ENCODE measurements around the gene C4BPB. TPM values are rescaled to one million over a fixed set of nuclear protein-coding genes. Genes with fewer than 3 reads are reported as not detected.

C4BPB gene
- total and polyA plus RNA-seq, 2 donors (not counting 1 experiment from before 2014, with no cell fraction given): not detected

DNA sequence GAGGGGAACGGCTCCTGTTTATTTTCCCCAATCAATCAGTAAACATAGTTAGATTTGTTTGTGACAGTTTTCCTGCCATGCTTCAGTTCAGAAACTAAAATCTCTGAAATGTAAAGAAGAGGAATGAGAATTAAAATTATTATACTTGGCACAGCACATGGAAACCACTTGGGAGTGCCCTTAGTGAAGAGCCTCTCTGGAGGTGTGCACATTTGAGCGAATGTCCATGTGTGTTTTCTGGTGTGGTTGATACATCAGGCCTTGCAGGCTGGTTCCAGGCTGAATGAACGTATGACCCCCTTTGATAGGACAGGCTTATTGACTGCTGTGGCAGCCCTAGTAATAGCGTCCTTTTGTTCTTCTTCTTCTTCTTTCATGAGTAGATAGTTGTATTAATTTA lies 42.5 kb downstream of the C4BPB start:
- TF ChIP-seq CTCF (conservative IDR thresholded peaks at IDR 0.05 in 1 of 2, IDR thresholded peaks at IDR 0.05 in 1 of 2; ENCODE audit: low read depth in 1 of 2, low read length in 2 of 2): no peak
- no peak for TF ChIP-seq EZH2 (IDR thresholded peaks at IDR 0.05; ENCODE audit: low read length, missing control alignments)
- DNase-seq (ENCODE audit: low read depth in 2 of 2): no peak
- no peak overlapping the region for H3K9ac ChIP-seq (ENCODE audit: insufficient read depth, low read length)
- H3K27ac ChIP-seq (ENCODE audit: insufficient read depth, low read length): no peak overlapping the region
- H3K4me1 ChIP-seq (ENCODE audit: control insufficient read depth, extremely low read depth, insufficient read depth, low read length): no peaks in the 10 kb centered on the region
- H3K4me3 ChIP-seq (replicated peaks in 1 of 4; ENCODE audit: control extremely low read depth in 1 of 4, insufficient read depth in 1 of 4, low read depth in 3 of 4, low read length in 4 of 4): no peak overlapping the region
- no peak overlapping the region for H2AFZ ChIP-seq (ENCODE audit: low read length)
- no peaks in the 10 kb centered on the region for H3K36me3 ChIP-seq (ENCODE audit: control insufficient read depth, insufficient read depth, low read length)
- no peak overlapping the region for H3K4me2 ChIP-seq (ENCODE audit: extremely low read depth, insufficient read depth, low read length)
- H3K9me3 ChIP-seq (ENCODE audit: control insufficient read depth, insufficient read depth, low read depth, low read length): no peaks in the 10 kb centered on the region
- no peaks in the 10 kb centered on the region for H3K27me3 ChIP-seq (ENCODE audit: control insufficient read depth, insufficient read depth, low read length)
- no peaks in the 10 kb centered on the region for H4K20me1 ChIP-seq (ENCODE audit: control insufficient read depth, extremely low read depth, insufficient read depth, low read length)
- H3K79me2 ChIP-seq (ENCODE audit: control insufficient read depth, insufficient read depth, low read length): no peaks in the 10 kb centered on the region

- no peaks in the 10 kb centered on the region for H3K27me3 ChIP-seq (ENCODE audit: control insufficient read depth, insufficient read depth, low read length)
- no peak for TF ChIP-seq EZH2 (IDR thresholded peaks at IDR 0.05; ENCODE audit: low read length, missing control alignments)
- no peak for TF ChIP-seq CTCF (conservative IDR thresholded peaks at IDR 0.05 in 1 of 2, IDR thresholded peaks at IDR 0.05 in 1 of 2; ENCODE audit: low read depth in 1 of 2, low read length in 2 of 2)
- H3K79me2 ChIP-seq (ENCODE audit: control insufficient read depth, insufficient read depth, low read length): no peaks in the 10 kb centered on the region
- H3K4me1 ChIP-seq (ENCODE audit: control insufficient read depth, extremely low read depth, insufficient read depth, low read length): no peaks in the 10 kb centered on the region
- DNase-seq (ENCODE audit: low read depth in 2 of 2): no peak
- no peaks in the 10 kb centered on the region for H3K9me3 ChIP-seq (ENCODE audit: control insufficient read depth, insufficient read depth, low read depth, low read length)
- no peak overlapping the region for H3K9ac ChIP-seq (ENCODE audit: insufficient read depth, low read length)
- no peaks in the 10 kb centered on the region for H4K20me1 ChIP-seq (ENCODE audit: control insufficient read depth, extremely low read depth, insufficient read depth, low read length)
- no peak overlapping the region for H3K27ac ChIP-seq (ENCODE audit: insufficient read depth, low read length)
- no peak overlapping the region for H3K4me3 ChIP-seq (replicated peaks in 1 of 4; ENCODE audit: control extremely low read depth in 1 of 4, insufficient read depth in 1 of 4, low read depth in 3 of 4, low read length in 4 of 4)
- H2AFZ ChIP-seq (ENCODE audit: low read length): no peak overlapping the region
- no peak overlapping the region for H3K4me2 ChIP-seq (ENCODE audit: extremely low read depth, insufficient read depth, low read length)
- H3K36me3 ChIP-seq (ENCODE audit: control insufficient read depth, insufficient read depth, low read length): no peaks in the 10 kb centered on the region
Measured at GRCh38 chr1:207134581-207134980, 45.9 kb downstream of the C4BPB start.

- H3K27ac ChIP-seq (ENCODE audit: insufficient read depth, low read length): no peak overlapping the region
- TF ChIP-seq CTCF (conservative IDR thresholded peaks at IDR 0.05 in 1 of 2, IDR thresholded peaks at IDR 0.05 in 1 of 2; ENCODE audit: low read depth in 1 of 2, low read length in 2 of 2): no peak
- no peak for TF ChIP-seq EZH2 (IDR thresholded peaks at IDR 0.05; ENCODE audit: low read length, missing control alignments)
- no peak for DNase-seq (ENCODE audit: low read depth in 2 of 2)
Measured at GRCh38 chr1:207139616-207140015, 51.0 kb downstream of the C4BPB start.

More at GRCh38 chr1:207139616-207140015, 51.0 kb downstream of the C4BPB start:
- Histone ChIP-seq H3K9me3 (ENCODE audit: control insufficient read depth, insufficient read depth, low read depth, low read length) (no peaks in the 10 kb centered on the region), H3K4me1 (ENCODE audit: control insufficient read depth, extremely low read depth, insufficient read depth, low read length) (no peaks in the 10 kb centered on the region), H3K9ac (ENCODE audit: insufficient read depth, low read length) (no peak overlapping the region), H3K36me3 (ENCODE audit: control insufficient read depth, insufficient read depth, low read length) (no peaks in the 10 kb centered on the region), H3K79me2 (ENCODE audit: control insufficient read depth, insufficient read depth, low read length) (no peaks in the 10 kb centered on the region), H3K27me3 (ENCODE audit: control insufficient read depth, insufficient read depth, low read length) (no peaks in the 10 kb centered on the region), H3K4me2 (ENCODE audit: extremely low read depth, insufficient read depth, low read length) (no peak overlapping the region), H2AFZ (ENCODE audit: low read length) (no peak overlapping the region), H3K4me3 (replicated peaks in 1 of 4; ENCODE audit: control extremely low read depth in 1 of 4, insufficient read depth in 1 of 4, low read depth in 3 of 4, low read length in 4 of 4) (no peak overlapping the region), H4K20me1 (ENCODE audit: control insufficient read depth, extremely low read depth, insufficient read depth, low read length) (no peaks in the 10 kb centered on the region)
